HL-60/S4 treated with retinoic acid at 250 ng/mL for 4 days and 3 days (cell line): ENCODE data around the gene VPS13D.

Experiments used
- in situ Hi-C: fragments of 300-500 bp; cut with MboI; formaldehyde crosslinking; loops from 2 replicates; pipeline ENCODE4 v1.7.0; 2022; ENCODE audit warnings: low sequenced_read_pairs

Gene VPS13D

DNA sequence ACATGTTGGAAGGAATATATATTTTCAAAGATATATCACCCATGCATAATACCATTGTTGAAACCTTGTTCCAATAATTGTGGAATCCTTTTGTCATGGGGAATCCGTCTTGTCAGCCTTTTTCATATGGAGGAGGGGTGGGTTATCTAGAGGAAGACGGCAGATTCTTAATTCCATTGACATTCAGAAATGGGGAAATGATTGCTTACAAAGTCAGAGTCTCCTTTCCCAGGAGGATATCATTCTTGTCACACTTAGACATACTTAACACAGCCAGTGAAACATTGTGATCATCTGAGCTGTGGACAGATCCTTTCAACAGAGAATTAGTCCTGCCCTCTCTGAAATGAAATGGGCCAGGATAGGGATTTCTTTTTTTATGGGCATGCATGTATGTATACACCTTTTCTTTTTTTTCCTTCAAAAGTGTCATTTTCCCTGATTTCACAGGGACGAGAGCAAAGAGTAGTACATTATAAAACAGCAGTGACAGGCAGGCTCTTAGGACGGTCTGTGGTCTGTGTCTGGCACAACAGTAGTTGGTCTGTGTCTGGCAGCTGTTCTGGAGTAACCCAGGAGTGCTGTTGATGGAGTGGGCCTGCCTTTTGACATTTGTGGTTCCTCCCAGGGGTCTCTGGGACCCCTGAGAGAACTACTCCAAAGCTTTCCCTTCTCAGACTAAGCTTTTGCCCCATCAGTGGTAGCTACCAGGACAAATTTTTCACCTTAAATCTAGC is 50.1 kb downstream of the VPS13D start:
- in situ Hi-C loops = no loop called here

DNA sequence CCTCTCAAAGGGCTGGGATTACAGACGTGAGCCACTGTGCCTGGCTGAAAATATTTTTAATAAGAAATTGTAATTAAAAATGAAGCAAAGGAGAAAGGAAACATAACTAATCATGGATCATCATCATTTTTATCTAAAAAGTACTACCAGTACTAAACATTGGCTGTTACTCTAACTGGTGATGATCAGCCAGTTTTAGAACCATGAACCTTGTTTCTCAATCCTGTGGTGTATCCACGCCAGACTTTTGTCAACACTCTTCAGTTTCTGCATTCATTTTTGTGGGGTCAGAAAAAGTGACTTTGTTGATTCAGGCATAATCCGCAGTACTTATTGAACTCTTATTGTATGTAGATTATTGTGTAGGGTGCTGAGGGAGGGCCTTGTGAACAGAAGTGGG is 52.3 kb downstream of the VPS13D start:
- in situ Hi-C loops = no loop called here

DNA sequence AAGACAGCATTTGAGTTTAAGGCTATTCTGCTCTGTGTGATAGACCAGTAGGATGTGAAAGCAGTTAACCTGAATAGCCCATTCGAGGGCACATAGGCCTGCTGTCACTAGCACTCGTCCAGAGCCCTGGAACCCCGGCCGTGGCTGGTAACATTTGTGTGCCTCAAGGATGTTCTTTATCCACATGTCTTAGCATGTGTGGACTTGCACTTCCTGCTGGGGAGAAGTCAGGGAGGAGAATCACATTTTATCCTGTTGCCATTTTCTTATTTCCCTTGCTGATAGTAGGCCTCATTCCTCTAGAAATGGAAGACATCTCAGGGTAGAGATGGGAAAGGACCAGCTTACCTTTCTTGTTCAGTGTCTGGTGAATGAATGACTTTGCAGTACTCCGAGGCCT is 54.7 kb downstream of the VPS13D start:
- in situ Hi-C loops = no loop called here

DNA sequence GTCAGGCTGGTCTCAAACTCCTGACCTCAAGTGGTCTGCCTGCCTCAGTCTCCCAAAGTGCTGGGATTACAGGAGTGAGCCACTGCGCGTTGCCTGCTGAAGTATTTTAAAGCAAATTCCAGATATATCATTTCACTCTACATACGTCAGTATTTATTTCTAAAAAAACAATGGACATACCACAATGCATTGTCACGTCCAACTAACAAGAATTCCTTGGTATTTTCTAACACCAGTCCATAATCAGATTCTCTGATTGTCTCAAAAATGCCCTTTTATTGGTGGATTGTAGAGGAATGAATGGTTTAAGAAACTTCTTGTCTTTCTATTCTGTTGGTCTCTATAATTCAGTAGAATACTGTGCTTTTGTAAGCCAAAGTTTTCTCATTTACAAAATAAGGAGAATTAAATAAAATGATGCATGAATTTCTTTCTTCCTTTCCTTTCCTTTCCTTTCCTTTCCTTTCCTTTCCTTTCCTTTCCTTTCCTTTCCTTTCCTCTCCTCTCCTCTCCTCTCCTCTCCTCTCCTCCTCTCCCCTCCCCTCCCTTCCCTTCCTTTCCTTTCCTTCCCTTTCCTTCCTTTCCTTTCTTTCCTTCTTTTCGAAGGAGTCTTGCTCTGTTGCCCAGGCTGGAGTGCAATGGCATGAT is 55.8 kb downstream of the VPS13D start:
- in situ Hi-C loops = no loop called here

DNA sequence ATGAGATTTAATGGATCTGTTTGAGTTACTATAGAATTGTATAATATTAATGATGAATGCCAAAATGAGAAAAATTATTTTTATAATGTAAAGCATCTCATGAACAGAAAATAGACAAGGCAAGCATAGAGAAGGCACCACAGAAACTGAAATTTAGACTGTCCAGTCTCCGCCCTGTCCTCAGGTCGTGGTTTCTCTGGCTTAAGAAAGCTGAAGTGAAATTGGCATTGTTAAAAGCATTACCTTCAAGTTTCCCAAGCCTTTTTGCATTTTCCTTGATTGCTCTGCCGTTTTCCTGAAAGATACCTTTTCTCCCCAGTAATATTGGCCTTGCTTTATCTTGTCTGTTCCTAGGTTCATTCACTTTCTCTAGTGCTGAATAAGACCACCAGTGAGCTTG is 58.0 kb downstream of the VPS13D start:
- in situ Hi-C loops = no loop called here

DNA sequence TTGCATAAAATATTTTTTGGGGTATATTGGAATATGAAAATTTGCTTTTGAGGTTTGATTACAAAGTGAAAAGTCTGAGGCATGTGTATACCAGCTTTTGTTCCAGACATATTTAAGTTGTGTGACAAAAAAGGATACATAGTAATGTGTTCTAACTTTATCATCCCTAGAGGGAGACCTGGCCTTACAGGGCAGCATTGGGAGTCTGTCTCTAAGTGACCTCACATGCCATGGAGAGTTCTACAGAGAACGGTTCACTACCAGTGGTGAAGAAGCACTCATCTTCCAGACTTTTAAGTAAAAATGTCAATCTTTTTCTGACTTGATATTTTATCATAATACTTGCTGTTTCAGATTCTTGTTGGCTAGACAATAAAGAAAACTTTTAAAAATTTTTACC is 61.0 kb downstream of the VPS13D start:
- in situ Hi-C loops = no loop called here

DNA sequence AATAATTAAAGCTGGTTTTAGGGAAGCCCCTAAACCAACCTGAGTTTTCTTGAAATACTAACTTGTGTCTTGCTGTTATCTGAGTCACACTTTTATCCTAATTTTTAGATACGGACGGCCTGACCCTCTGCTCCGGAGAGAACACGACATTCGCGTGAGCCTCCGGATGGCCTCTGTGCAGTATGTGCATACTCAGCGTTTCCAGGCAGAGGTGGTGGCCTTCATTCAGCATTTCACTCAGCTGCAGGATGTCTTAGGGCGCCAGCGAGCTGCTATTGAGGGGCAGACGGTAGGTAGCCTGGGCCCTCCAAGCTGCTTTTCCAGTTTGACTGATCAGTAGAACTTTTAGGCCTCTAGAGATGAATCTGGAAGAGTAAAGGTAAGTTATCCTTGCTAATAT is 63.6 kb downstream of the VPS13D start:
- in situ Hi-C loops = no loop called here

DNA sequence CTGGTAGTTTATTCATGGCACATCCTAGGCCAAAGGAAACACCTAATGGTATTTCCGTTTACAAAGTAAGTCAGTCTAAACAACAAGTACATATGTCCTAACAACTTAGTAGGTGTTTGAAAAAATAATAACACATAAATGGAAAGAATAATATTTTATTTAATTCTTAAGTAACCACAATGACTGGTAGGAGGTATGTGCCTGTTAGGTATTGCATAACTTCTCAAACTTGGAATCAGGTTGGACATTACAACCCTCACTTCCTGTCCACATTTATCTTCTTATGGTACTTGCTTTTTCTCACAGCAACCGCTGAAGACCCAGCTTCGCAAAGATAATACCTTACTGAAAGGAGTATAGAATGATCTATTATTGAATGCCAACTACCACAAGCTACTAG is 64.2 kb downstream of the VPS13D start:
- in situ Hi-C loops = no loop called here

DNA sequence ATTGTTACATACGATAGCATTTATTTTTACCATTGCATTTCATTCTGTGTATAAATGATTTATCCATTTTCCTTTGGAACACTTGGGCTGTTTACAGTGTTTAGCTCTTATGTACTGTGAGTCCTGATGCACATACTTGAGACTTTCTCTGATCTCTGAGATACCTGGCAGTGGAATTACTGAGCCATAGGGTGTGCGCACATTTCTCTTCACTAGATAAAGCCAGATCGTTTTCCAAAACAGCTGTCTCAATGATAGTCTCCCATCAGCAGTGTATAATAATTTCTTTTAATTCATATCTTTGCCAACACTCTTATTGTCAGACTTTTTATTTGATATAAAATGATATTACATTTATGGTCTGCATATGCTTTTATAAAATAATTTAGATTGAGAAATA is 66.2 kb downstream of the VPS13D start:
- in situ Hi-C loops = no loop called here

DNA sequence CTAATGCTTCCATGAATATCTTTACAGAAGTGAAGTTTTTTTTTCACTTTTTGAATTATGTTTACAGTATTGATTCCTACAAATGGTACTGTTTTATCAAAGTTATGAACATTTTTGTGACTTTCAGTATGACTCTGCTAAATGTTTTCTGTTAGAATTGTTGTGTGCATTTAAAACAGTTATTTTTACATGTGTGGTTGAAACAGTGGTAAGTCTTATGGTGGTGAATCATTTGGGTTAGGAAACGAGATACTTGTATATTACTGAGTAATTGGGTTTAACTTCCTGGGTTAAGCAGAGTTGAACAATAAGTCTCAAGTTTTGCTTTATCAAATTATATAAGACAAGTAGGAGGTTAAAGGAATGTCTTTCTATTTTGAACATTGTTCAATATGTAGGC is 66.8 kb downstream of the VPS13D start:
- in situ Hi-C loops = no loop called here

DNA sequence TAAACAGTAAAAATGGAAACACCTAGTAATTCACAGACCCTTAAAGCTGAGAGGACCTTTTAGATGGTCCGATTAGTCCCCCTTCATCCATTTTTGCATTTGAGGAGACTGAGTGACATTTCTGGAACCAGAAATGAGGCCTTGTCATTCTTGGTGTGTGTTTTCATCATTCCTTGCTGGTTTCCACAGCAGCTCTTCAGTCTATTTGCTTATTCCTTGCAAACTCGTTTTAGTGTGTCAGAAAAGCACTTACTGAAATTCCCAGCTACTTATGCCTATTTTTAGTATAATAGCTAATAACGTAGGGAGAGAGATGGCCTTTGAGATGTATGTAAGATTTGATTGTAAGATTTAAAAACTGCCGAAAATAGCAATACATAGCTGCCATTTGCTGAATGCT is 70.9 kb downstream of the VPS13D start:
- in situ Hi-C loops = no loop called here

DNA sequence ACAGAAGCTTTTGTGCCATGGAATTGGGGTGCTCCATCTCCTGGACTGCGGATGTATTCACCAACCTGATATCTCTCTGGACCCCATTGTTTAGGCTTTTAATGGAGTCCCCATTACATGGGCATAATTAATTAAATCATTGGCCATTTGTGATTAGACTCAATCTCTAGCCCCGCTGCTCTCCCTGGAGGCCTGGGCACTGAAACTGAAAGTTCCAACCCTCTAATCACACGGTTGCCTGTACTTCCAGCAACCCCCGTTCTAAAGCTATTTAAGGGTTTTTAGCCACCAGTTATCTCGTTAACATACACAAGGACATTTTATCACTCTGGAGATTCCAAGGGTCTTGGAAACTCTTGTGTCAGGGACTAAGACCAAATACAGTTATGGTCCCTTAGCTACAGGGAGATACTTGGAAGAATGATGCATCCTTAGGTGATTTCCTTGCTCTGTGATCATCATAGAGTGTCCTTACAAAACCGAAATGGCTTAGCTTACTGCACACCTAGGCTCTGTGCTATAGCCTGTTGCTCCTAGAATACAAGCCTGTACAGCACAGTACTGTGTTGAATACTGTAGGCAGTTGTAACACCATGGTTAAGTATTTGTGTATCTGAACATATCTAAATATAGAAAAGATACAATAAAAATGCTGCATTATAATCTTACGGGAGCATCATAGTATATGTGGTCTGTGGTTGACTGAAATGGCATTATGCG is 71.8 kb downstream of the VPS13D start:
- in situ Hi-C loops = no loop called here

DNA sequence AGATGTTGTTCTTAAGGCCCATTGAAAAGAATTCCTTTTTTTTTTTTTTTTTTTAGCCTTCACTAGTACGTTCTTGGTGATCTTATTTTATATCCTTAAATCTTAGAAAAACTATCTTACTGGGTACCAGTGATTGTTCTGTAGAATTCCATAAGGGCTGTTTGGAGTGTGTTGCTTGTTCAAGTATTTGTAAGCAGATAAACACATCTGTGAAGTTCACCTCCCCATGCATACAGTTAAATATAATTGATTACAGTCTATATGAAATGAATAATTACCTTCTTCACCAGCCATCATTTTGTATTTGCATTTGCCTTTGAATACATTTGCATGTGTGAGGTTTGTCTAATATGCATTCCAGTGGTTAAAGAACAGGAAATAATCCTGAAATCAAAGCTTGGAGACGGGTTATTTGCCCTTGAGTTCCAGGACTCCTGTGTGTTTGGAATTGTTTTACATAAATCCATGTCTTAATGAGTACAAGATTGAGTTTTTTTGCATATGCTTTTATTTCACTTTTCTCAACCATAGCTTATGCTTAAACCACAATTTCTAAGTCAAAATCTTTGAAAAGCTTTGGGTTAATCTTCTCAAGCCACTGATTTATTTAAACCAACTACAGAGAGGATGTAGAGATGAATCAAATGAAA is 73.1 kb downstream of the VPS13D start:
- in situ Hi-C loops = no loop called here

DNA sequence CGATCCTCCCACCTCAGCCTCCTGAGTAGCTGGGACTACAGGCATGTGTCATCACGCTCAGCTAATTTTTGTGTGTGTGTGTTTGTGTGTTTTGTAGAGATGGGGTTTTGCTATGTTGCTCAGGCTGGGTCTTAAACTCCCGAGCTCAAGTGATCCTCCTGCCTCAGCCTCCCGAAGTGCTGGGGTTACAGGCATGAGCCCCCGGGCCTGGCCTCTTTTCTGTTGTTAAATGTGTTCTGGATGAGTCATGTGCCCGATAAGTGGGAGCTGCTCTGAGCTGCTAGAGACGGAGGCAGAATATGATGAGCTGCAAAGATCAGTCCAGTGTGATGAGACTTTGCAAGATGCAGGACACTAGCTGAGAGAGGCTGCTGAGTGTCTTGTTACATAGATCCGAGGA is 75.5 kb downstream of the VPS13D start:
- in situ Hi-C loops = no loop called here

DNA sequence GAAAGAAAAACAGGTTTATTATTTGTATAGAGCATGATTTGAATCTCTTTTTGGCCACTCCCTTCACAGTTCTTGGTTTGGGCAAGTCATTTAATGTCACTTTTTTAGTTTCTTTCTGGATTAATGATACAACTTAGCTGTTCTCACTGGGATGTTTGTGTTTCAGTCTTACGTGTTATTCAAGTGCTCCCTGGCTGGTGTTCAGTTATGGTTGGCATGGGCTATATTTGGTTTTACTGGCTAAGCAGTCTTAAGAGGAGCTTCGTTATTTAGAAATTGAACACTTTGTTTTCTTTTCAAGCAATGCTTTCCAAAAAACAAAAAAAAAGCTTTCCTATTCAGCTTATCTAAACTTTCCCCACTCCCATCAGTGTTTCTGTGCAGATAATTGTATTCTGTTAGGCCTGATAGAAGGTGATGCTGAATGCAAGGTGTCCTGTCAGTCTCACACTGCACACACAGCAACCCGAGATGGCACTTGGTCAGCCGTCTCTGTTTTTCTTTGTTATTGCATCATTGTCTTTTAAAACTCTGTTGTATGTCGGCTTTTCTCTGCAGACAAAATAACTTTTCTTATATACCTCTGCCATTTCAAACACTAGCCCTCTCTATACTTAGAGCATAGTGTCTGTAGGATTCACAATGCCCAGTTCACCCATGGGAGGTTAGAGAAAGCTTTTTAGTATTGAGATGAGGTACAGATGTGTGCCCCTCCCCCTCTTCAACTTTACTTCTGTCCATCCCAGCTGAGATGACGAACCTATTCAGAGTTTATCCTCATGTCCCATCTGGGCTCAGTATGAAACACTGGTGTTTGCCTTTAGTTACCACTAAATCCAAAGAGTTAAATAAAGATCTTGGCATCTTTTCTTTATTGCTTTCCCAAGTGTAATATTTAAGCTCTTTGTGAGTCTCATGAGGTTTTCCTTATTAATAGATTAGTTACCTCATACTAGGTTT is 80.2 kb downstream of the VPS13D start:
- in situ Hi-C loops = no loop called here

DNA sequence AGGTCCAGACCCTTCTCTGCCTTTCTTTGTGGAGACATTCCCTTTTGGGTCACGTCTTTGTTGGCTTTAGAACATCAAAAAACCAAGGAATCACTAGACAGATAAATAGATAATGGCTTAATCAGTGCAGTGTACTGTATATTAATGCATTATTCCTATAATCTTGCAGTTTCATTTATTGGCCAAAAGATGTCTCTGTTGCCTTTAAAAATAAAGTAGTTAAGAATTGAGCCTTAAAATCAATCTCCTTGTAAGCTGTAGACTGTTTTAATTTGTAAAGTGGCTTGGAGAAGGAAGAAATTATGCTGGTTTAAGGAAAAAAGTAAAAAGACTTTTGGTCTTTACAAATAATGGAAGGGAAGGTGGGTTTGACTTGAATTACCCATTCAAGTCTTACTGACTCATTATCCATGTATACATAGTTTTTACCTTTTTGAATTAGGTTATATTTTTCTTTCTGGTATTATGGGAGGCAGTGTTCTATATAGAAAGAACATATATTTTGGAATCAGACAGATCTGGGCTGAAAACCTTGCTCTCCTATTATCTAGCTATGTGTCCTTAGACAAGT is 84.6 kb downstream of the VPS13D start:
- in situ Hi-C loops = no loop called here

DNA sequence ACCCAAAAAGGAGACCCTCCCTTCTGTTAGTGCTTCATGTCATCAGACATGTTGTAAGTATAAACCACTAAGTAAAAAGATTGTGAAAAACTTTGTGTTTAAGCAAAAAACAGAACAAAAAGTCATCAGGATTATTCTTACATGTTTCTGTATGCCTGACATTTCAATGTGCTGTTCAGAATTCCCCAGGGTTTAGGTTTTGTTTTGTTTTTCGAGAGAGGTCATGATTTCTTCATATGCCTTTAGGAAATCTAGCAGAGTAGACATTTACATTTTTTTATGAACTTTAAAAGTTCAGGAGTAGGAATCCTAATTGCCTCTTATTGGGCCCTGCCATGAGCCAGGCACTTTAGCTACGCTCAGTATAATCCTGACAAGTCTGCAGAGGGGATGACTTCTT is 85.3 kb downstream of the VPS13D start:
- in situ Hi-C loops = no loop called here

DNA sequence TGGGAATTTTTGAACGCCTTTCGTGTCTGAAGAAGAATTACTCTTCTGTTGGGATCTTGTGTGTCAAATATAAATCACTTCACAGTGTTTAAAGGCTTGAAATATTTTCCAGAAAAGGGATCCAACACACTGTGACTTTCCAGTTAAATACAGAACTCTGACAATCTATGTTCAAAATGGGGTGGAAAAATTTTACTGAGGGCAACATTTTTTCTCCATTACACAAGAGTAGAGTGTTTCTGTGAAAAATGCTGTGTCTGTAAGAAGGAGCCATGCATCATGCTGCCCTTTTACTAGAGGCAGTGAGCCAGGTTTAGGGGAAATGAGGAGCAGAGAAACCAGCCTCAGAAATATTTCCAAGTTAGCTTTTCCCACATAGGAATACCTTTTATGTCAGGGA is 86.5 kb downstream of the VPS13D start:
- in situ Hi-C loops = no loop called here

DNA sequence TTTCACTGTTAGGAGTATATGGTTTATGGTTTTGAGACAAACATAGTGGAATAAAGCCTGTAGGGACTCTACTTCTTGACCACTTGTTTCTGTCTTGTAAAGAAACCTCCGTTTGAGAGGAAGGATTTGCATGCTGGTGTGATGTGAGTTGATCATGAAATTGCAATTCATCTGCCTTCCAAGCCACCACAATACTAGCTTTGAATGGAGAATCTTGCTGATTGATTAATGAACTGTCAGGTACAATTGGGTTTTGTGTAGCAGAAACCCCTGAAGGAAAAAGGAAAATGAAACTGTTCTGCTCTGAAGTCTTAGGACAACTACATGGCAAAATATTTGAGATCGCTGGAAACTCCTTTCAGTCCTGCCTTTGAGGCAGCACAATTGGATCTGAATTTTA is 90.7 kb downstream of the VPS13D start:
- in situ Hi-C loops = no loop called here

DNA sequence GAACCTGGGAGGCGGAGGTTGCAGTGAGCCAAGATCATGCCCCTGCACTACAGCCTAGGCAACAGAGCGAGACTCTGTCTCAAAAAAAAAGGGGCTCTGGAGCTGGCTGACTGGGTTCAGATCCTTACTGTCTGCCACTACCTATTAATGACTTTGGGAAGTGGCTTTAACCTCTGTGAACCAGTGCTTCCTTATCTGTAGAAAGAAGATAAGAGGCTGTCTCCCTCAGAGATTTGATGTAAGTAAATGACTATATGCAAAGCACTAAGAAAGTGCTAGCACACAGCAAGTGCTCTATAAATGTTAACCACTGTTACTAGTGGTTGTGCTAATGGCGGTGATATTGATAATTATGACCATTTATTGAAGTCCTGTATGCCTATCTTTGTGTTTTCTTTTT is 94.6 kb downstream of the VPS13D start:
- in situ Hi-C loops = no loop called here
